GM19023 (cell line): ENCODE results near the gene EFCAB8.
A peak's percentile ranks its signal among the peaks of the same experiment; 100 is the strongest.

Experiments
- ATAC-seq: cut with Tn5 transposase; IDR thresholded peaks from one replicate; pipeline ENCODE4 v1.9.1; 2021; ENCODE audit warnings: mild to moderate bottlenecking, moderate library complexity; ENCODE audit not compliant: unreplicated experiment

The EFCAB8 gene, protein sequence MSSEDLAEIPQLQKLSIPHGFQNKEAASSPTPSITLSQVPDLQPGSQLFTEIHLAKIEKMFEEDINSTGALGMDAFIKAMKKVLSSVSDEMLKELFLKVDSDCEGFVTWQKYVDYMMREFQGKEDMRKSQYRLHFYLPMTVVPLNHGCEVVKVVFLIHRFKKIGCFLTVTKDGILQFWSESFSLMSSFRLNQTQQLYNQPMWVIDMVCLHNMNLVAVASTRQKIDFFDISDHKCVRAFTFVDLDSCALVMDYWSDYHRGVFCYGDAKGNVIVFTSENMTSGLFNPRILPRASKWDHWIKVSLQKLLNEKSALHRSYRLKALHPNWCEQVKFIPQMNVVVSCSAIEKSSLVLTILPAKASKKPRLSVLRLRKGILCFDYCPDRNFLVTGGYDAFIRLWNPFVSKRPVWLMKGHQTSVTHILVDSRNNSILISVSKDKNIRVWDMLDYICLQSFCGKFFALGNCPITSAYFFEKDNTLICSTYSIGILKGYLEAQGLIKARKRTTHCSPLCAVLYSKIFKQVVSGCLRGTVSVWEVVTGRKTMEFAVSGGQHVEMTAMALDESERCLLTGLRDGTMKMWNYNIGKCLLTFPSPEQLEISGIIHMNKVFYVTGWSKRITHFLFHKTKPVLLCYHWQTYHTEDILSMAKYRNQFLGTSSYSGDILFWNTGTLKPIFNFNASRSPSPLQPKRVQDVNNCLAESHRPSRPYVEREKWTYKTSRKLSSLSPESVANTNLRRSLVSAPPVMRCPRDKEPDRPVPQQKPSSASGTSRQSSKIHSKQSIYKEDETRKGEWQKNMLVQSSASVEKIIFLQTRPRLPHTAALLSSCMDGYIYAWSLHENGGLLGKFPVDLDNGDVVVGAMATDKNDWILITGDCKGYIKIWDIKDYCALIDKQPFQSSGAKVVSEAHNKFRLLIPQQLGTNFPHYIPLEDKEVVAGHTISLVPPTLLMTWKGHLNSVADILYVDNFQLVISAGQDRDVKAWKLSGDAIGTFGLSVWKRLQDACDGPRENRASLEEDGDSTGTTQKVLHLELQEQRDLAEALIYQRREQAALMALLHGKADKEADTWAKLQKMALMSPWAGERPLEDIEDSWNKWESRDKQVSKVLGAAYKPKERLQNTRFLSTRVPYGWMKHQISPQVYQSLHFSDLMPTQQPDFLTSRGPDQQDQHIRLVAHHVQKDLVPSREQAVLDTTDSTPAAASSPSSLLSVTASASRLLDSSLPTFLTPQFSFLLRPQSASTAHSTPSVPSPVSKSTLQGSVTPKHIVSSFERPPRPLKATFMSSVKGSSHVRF

DNA sequence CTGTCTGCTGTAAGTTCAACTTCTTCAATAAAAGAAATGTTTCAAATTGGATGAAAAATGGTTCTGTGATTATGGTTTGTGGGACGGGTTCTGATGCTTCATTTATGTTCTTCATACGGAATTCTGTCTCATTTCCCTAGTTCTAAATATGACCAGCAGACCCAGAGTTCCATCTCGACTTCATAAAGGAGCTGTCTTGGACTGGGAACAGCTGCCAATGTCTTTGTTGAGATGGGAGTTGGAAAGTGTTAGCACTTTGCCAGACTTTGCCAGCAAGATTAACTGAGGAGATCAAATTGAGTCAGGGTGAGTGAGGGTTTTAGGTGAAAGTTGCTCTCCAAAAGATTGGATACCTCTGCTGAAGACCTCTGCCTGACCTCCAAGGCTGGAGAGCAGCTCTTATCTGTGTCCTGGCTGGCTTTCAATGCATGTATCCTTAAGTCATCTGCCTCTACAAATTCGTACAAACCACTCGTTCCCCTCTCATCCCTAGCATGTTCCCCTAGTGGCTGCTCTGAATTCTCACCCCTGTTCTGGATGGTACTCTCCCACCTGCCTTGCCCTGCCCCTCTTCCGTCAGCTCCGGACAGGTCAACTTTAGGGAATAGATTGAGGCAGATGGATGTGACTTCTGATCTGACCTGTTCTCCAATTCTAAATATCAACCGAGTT is at the start of gene EFCAB8:
TSS of gene EFCAB8 (plus strand) at position 223 of the 672 bp plus-strand sequence. CDS start 4,870 bp downstream, outside the sequence.
- no peak for ATAC-seq

DNA sequence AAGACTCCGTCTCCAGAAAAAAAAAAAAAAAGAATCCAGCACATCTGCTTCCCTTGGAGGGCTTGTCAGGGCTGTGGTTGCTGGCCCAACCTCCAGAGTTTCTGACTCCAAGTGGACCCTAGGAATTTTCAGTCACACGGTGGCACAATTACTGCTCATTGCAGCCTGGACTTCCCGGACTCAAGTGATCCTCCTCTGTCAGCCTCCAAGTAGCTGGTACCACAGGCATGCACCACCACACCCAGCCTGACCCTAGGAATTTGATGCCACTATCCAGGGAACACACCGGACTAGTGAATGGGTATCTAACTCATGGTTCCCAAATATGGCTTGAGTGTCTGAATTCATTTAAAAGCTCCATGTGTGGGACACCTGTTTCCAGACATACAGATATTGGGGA is 48.8 kb upstream of the EFCAB8 start:
- no peak for ATAC-seq

DNA sequence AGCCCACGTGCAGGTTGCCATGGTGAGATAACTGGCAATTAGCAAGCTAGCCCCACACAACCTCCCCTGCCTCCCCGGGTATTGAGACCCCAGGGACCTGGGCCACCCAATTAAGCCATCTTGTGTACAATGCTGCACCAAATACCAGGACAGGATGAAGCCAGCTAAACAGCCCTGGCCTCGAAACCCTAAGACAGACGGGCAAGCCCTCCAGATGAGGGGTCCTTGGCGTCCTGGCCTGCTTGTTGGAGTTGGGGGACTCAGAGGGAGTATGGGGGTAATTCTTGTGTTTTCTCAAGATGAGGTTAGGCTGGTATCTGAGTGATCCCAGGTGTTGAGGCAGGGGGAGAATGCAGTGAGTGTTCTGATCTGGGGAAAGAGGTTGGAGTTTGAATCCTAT is 47.8 kb upstream of the EFCAB8 start:
- no peak for ATAC-seq

DNA sequence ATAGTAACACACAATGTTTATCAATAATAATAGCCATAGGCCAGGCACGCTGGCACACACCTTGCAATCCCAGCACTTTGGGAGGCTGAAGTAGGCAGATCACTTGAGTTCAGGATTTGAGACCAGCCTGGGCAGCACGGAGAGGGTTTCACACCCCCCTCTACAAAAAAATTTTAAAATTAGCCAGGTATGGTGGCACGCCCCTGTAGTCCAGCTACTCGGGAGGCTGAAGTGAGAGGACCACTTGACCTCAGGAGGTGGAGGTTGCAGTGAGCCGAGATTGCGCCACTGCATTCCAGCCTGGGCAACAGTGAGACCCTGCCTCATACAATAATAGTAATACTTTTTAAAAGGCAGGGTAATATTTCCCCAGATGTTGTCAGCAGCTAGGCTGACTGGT is 46.8 kb upstream of the EFCAB8 start:
- no peak for ATAC-seq

DNA sequence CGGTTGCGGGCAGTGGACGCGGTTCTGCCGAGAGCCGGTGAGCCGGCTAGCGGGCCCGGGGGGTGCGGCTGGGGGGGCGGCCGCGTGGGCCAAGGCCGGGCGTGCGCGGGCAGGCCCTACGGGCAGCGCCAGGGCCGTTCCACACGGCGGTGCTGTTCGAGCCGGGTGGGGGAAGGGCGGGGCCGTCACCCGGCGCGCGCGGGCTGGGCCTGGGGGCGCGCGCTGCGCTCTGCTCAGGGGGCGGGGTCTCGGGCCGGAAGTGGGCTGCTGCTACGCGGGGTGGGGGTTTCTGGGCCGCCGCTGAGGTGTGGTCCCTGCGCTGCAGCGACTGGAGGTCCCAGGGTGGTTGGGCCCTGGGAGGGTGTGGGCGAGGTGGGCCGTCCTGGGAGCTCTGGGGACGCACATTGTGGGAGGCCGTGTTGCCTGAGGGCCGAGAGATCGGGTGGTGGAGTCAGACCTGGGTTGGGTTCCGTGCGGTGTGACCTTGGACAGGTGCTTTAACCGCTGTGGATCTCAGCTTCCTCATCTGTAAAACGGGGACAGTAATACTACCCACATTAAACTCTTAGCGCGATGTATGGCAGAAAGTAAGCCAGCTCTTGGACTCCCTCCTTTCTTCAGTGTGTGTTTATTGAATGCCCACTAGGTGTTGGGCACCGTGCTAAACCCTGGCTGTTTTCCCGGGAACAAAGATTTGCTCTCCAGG is 38.6 kb upstream of the EFCAB8 start:
- peak; percentile 74 for ATAC-seq

DNA sequence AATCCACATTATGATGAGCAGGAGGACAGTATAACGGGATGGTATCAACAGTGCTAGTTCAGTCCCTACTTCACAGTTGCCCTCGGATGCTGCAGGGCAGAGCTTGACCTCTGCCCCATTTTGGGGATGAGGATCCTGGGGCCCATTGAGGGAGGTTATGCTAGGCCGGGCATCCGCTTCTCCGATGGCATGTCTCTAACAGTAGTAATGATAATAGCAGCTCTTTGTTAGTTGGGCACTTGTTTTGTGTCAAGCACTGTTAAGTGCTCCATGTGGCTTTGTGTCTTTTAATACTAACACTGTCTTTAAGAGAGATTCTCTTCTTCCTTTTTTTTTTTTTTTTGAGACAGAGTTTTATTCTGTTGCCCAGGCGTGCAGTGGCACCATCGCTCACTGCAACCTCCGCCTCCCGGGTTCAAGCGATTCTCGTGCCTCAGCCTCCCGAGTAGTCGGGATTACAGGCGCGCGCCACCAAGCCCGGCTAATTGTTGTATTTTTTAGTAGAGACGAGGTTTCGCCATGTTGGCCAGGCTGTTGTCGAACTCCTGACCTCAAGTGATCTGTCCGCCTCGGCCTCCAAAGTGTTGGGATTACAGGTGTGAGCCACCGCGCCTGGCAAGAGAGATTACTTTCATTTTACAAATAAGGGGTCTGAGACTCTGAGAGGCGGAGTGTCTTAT is 37.9 kb upstream of the EFCAB8 start:
- no peak for ATAC-seq

DNA sequence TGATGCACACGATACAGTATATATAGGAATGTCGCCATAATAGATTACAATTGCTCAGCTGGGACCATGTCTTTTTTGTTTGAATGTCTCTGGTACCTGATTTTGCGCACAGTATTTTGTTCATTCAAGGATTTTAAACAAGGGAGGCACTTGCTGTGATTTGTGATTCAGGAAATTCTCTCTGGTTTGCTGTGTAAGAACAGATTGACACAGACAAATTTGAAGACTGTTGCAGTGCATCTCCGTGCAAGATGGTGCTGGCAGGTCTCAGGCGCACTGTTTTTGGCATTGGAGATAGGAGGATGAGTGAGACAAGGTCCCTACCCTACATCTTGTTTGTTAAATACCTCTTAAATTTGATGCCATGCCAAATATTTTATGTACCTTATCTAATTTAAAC is 36.5 kb upstream of the EFCAB8 start:
- no peak for ATAC-seq

DNA sequence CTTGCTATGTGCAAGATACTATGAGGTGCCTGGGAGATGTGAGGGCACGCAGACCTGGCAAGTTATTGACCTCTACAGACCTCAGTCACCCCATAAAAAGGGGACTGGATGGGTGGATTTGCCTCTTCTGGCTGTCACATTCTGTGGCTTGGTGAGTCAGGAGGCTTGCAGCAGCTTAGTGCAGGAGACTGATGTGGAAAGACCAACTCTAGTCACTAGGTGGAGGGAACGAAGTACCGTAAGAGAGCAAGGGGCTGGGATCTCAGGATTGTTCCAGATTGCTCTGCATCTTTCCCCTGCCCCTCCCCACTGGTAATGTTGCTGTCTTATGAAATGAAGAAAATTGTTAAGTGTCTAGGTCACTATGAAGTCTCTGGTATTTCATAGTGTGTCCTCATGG is 35.6 kb upstream of the EFCAB8 start:
- ATAC-seq: no peak

DNA sequence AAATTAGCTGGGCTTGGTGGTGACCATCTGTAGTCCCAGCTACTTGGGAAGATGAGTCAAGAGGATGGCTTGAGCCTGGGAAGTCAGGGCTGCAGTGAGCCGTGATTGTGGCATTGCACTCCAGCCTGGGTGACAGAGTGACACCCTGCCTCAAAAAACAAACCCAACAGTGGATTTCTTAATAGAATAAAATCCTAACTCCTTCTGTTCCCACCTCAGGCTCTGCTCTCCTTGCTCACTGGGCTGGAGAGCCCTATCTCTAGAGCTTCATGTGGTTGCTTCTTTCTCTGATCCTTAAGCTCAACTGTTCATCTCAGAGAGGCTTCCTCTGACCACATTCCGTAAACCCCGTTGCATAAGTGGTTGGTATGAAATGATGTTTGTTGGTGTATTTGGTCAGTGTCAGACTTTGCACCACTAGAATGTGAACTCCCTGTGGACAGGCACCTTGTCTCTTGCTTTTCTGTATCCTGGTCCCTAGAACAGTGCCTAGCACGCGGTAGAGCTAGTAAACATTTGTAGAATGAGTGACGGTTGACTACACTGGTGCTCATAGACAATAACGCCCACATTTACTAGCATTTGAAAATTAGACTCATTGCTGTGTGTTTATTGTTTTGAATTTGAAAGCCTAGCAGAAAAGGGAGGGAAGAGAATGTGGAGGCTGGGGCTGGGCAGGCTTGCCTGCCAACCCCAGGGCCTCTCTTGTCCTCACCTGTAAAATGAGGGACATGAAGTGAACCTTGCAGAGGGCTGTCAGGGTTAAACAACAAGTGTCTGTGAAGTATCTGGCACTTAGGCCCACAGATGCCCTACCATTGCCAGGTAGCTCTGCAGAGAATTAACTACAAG is 34.8 kb upstream of the EFCAB8 start:
- no peak for ATAC-seq

DNA sequence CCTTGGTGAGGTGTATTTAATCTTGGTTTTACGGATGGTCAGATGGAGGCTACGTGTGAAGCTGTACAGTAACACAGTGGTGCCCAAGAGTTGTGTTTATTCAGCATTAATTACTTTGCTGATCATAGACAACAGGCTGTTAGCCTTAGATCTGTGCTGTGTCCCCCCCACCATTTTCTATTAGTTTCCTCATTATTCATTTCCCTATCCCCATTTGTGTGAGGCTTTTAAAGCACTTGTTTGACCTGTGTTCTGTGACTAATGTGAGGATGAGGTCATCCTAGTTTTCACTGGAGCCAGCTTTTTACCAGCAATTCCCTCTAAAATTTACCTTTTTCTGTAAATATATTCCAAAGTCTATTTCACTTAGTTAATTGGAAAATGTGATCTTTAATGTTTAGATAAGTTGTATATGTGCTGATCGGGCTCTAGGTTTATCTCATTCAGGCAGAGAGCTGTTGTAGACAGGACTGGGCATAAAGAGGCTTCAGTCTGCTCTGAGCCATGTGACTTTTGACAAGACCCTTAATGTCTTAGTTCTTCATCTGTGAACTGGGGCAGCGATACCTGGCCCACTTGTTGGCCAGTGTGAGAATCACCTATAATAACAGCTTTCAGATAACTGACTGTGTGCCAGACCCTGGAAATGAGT is 30.6 kb upstream of the EFCAB8 start:
- ATAC-seq: no peak

DNA sequence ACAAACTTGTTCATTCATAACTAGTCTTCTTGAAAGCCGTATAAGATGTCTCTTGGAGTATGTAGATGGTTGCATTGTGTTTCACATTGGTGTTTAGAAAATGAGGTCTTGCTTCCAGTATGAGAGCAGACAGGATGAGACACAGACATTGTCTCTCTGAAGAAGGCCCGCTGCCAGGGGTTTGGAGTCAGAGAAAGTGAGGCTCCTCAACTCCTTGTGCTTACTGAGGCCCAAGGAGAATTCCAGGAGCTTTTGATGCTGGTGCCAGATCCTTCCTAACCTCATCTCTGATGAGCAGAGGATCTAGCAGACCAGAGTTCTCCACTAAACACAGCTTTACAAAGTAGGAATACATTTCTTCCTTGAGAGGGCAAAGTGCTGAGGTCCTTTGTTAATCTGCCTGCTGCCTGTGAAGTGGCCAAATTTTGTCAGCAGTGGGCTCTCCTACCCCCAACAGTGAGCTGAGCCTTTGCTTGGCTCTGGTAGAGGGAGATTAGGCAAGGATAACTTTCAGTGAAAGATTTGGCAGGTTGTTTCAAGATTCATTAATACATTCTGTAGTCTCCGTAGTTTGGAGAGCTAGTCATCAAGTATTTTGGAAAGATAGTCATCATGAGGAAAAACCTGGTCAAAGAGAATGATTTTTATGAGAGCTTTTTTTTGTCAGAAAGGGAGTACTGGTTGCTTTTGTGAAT is 29.3 kb upstream of the EFCAB8 start:
- ATAC-seq: no peak

DNA sequence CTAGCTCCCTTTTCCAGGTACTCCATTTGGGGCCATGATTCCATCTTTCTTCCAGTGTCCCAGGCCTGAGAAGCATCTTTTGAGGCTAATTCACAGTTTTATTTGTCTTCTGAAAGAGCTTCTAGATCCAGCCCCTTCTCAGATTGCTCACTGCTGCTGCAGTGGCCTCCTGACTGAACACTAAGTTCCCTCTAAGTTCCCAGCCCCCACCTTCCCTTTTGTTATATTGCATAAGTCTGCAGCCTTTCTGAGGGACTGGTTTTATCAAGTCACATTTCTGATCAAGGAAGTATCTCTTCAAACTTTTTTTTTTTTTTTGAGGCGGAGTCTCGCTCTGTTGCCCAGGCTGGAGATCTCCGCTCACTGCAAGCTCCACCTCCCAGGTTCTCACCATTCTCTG is 28.3 kb upstream of the EFCAB8 start:
- no peak for ATAC-seq

DNA sequence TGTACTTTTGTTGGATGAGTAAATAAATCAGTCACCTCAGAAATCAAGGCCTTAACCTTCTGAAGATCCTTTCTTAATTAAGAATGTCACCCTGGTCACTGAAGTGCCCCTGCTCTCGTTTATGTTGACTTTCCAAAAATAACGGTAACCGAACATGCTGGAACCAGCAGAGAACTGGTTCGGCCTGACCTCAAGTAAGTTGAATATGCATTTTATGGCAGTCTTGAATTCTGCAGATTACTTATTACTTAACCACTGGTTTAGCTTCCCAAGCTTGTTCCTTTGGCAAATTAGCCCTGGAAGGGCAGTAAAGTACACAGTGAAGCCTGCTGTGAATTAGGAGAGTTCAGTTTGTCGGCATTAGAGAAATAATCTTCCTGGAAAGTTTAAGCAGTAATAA is 26.7 kb upstream of the EFCAB8 start:
- no peak for ATAC-seq

DNA sequence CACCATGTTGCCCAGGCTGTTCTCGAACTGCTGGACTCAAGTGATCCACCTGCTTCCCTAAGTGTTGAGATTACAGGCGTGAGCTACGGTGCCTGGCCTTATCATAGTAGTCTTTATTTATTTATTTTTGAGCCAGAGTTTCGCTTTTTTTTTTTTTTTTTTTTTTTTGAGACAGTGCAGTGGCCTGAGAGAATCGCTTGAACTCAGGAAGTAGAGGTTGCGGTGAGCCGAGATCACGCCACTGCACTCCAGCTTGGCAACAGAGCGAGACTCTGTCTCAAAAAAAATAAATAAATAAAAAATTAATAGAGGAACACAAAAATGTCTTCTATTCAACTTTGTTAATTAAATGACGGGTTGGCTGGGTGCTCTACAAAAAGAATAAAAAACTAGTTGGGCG is 26.1 kb upstream of the EFCAB8 start:
- no peak for ATAC-seq

DNA sequence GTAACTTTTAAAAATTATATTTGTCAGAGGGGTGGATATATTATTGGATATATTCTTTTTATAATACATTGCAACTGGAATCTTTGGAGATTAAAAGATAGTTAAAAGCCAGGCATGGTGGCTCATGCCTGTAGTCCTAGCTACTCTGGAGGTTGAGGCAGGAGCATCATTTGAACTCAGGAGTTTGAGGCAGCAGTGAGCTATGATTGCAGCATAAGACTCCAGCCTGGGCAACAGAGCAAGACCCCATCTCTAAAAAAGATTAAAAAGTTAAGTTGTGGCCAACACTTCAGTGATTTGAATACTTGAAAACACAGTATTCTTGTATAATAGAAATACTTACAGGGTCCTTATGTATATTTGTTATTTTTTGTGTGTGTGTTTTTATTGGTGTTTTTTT is 23.8 kb upstream of the EFCAB8 start:
- ATAC-seq: no peak

DNA sequence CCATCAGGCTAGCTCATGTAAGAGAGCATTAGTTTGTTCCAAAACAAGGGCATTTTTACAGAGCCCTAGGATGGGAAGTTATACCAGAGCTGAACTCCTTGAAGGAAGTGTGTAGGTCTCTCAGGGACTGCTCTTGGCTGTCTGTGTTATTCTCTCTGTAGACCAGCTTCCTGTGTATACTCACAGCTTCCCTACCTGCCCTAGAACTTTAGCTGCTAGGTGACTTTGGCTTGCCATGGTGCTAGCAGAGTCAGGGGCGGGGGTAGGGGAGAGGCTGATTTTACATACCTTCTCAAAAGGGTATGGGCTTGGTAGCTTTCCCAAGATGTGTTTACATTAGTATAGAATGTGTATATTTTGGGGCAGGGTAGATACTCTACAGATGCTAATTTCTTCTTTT is 21.6 kb upstream of the EFCAB8 start:
- ATAC-seq: no peak

DNA sequence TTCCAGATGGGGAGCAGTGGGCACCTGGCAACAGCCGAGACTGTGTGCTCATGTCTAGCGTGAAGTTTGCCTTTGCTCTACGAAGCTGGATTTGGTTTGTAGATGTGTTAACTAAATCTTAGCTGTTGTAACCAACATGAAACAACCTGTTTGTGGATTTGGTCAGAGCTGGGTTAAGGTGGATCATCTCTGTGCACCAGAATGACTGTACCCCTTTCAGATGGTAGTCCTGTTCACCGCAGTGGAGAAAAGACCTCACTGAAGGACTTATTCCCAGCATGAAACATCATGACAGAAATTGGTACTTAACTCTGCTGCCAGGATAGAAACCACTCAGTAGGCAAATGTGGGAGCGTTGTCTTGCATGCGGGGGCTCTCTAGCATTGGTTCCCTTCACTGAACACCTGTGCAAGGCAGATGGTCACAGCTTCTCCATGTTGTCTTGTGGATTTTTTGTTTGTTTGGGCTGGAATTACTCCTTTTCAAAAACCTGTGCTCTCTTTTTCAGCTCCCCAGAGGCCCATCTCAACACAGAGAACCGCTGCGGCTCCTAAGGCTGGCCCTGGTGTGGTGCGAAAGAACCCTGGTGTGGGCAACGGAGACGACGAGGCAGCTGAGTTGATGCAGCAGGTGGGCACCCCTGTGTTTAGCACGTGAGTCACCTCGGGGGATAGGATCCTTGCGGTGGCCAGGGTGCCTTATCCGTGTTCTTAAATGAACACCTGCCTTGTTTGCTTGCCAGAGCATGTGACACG is 19.3 kb upstream of the EFCAB8 start:
- no peak for ATAC-seq
